K562 (cell line): ENCODE results near the gene MPIG6B. TPM values are rescaled to one million over a fixed set of nuclear protein-coding genes. Genes with fewer than 3 reads are reported as not detected.

Experiments used
- BRCA1 ChIP-seq, 2 experiments: fragments of 450-650 bp in 1 of 2; sonication (generic) in 1 of 2; formaldehyde crosslinking in 1 of 2; IDR thresholded peaks; 2 replicates each; pipeline versions ENCODE4 v1.5.0 to v1.6.1; 2017 to 2020; ENCODE audit warnings: mild to moderate bottlenecking in 1 of 2, missing genetic modification reagents in 1 of 2
- GATA2 ChIP-seq: sonication (generic); formaldehyde crosslinking; IDR thresholded peaks from 2 replicates; pipeline ENCODE4 v1.4.0; 2020; ENCODE audit warnings: mild to moderate bottlenecking, missing genetic modification reagents
- MTA1 ChIP-seq: fragments of 450-650 bp; IDR thresholded peaks from 2 replicates; pipeline ENCODE4 v1.6.1; 2017; ENCODE audit warnings: borderline replicate concordance
- NFATC3 ChIP-seq: fragments of 450-650 bp; IDR thresholded peaks from 2 replicates; pipeline ENCODE4 v1.6.1; 2017; ENCODE audit warnings: mild to moderate bottlenecking
- PCBP2 ChIP-seq: fragments of 200-400 bp; formaldehyde crosslinking; IDR thresholded peaks from 2 replicates; pipeline ENCODE4 v1.6.1; 2018; ENCODE audit warnings: low read length, low read depth, mild to moderate bottlenecking, moderate library complexity; ENCODE audit not compliant: poor library complexity, severe bottlenecking
- POLR2AphosphoS2 ChIP-seq: IDR thresholded peaks from 2 replicates; pipeline ENCODE4 v1.6.1; 2012; ENCODE audit warnings: low read length, improper control_type of control experiment
- ZNF124 ChIP-seq: sonication (generic); formaldehyde crosslinking; IDR thresholded peaks from 2 replicates; pipeline ENCODE4 v1.8.1; 2022; ENCODE audit warnings: missing genetic modification reagents
- ZNF507 ChIP-seq: conservative IDR thresholded peaks from 2 replicates; pipeline ENCODE4 v1.6.1; 2017; ENCODE audit warnings: missing genetic modification characterization, missing compliant biosample characterization
- polyA plus RNA-seq, 8 experiments: library from polyadenylated mRNA; depleted of rRNA in 4 of 8; stranded (reverse) in 5 of 8; unstranded in 3 of 8; fragments of >200 nt; fragmentation: Nextera tagmentation in 2 of 8; fragmentation: Illumina TruSeq in 1 of 8; extraction: Ambion mirVana in 2 of 8; extraction: Trizol in 1 of 8; gene quantifications; 2 replicates each; pipeline versions ENCODE4 v1.2.1 to v1.2.3, GENCODE V29; 2011 to 2014; ENCODE audit warnings: inconsistent platforms in 1 of 8, missing spikeins in 1 of 8
- total RNA-seq, 7 experiments: library from RNA; depleted of rRNA in 6 of 7; stranded (reverse); fragments of >200 nt in 6 of 7; fragmentation: Illumina TruSeq in 2 of 7; extraction: Trizol in 2 of 7; gene quantifications; 2 replicates each; pipeline versions ENCODE4 v1.2.1 to v1.2.3, GENCODE V29; 2011 to 2021; ENCODE audit warnings: low replicate concordance in 1 of 7
- TF ChIP-seq, protein P1 (sequence below): fragments of 450-650 bp; conservative IDR thresholded peaks from 2 replicates; pipeline ENCODE4 v1.6.1; 2016; ENCODE audit warnings: missing genetic modification characterization, low read depth, mild to moderate bottlenecking, missing compliant biosample characterization, moderate library complexity
- TF ChIP-seq, protein P2 (sequence below), 2 experiments: fragments of 450-650 bp; formaldehyde crosslinking in 1 of 2; IDR thresholded peaks; 2 replicates each; pipeline versions ENCODE4 v1.4.0 to v1.6.1; 2014 to 2020; ENCODE audit warnings: mild to moderate bottlenecking in 2 of 2, borderline replicate concordance in 1 of 2, low read depth in 1 of 2
- TF ChIP-seq, protein P3 (sequence below), 2 experiments: fragments of 450-650 bp; IDR thresholded peaks; 2 replicates each; pipeline ENCODE4 v1.6.1; 2016

Gene MPIG6B
- total and polyA plus RNA-seq, 9 of the 15 experiments (the other 6 are each of a cell fraction or from before 2014, with no cell fraction given) = 0.11 to 1.2 (median 0.28) TPM; not detected in 1

DNA sequence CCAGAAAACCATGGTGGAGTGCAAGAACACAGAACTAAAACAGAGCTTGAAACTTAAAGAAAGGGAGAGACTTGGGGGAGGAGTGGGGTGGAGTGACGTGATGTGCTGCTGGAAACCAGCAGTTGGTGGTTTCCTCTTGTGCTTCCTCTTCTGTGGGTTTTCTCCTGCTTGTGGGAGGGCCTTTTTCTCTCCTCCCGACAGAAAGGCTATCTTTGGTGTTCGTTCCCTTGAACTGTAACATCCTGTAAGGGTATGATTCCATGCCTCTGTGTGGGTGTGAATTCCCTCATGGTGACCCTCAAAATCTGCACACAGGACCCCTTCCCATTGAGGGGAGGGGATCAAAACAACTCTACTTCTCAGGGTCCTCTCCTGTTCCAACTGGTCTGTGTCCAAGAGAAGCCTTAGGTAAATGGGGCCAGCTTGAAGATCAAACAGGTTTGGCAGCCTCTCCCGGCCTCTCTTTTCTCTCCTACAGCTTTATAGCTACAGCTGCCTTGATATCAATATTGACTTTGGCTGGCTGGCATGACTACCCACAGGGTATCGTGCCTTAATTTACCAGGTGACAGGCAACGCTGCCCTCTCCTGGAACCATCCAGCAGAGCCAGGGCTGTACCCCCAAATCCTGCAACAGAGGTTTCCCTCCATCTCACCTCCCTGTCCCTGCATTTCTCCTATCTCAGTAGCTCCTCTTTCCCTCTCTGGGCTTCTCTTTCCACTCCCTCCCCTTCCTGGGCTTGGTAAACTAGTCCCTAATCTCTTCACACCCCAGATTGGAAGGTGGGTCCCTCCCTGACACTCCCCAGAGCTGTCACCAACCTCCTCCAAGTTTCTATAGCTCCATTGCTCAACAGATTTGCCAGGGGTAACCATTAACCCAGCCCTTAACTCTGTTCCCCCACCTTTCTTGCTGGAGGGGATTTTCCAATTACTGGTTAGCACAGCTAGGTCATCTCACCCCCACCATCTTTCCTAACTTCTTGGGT lies 15.1 kb downstream of the MPIG6B start (continued):
- TF ChIP-seq, protein P1, sequence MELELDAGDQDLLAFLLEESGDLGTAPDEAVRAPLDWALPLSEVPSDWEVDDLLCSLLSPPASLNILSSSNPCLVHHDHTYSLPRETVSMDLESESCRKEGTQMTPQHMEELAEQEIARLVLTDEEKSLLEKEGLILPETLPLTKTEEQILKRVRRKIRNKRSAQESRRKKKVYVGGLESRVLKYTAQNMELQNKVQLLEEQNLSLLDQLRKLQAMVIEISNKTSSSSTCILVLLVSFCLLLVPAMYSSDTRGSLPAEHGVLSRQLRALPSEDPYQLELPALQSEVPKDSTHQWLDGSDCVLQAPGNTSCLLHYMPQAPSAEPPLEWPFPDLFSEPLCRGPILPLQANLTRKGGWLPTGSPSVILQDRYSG = 0 out of 2 replicates have a peak, but pooled peaks have one; percentile 38
- TF ChIP-seq PCBP2 (no peak), POLR2AphosphoS2 (peak; percentile 90; the same call in 1 of the 2 replicates), ZNF507 (tag) (no peak), NFATC3 (peak; percentile 32), GATA2 (no peak), BRCA1 (IDR thresholded peaks at IDR 0.05) (no peak), BRCA1 (CRISPR knock-in tag; IDR thresholded peaks at IDR 0.05) (no peak), ZNF124 (no peak), MTA1 (peak; percentile 80)
- TF ChIP-seq, protein P2, sequence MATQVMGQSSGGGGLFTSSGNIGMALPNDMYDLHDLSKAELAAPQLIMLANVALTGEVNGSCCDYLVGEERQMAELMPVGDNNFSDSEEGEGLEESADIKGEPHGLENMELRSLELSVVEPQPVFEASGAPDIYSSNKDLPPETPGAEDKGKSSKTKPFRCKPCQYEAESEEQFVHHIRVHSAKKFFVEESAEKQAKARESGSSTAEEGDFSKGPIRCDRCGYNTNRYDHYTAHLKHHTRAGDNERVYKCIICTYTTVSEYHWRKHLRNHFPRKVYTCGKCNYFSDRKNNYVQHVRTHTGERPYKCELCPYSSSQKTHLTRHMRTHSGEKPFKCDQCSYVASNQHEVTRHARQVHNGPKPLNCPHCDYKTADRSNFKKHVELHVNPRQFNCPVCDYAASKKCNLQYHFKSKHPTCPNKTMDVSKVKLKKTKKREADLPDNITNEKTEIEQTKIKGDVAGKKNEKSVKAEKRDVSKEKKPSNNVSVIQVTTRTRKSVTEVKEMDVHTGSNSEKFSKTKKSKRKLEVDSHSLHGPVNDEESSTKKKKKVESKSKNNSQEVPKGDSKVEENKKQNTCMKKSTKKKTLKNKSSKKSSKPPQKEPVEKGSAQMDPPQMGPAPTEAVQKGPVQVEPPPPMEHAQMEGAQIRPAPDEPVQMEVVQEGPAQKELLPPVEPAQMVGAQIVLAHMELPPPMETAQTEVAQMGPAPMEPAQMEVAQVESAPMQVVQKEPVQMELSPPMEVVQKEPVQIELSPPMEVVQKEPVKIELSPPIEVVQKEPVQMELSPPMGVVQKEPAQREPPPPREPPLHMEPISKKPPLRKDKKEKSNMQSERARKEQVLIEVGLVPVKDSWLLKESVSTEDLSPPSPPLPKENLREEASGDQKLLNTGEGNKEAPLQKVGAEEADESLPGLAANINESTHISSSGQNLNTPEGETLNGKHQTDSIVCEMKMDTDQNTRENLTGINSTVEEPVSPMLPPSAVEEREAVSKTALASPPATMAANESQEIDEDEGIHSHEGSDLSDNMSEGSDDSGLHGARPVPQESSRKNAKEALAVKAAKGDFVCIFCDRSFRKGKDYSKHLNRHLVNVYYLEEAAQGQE (IDR thresholded peaks at IDR 0.05; ENCODE audit: borderline replicate concordance) = no peak
- TF ChIP-seq, protein P2 (CRISPR knock-in tag; IDR thresholded peaks at IDR 0.05; ENCODE audit: low read depth) = no peak; the same call in 1 of the 2 replicates
- TF ChIP-seq, protein P3, sequence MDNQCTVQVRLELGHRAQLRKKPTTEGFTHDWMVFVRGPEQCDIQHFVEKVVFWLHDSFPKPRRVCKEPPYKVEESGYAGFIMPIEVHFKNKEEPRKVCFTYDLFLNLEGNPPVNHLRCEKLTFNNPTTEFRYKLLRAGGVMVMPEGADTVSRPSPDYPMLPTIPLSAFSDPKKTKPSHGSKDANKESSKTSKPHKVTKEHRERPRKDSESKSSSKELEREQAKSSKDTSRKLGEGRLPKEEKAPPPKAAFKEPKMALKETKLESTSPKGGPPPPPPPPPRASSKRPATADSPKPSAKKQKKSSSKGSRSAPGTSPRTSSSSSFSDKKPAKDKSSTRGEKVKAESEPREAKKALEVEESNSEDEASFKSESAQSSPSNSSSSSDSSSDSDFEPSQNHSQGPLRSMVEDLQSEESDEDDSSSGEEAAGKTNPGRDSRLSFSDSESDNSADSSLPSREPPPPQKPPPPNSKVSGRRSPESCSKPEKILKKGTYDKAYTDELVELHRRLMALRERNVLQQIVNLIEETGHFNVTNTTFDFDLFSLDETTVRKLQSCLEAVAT (IDR thresholded peaks at IDR 0.05) = no peak
